ENCODE results near the gene MRPL52. TPM values are rescaled to one million over a fixed set of nuclear protein-coding genes. Genes with fewer than 3 reads are reported as not detected.

MRPL52 gene
- total and polyA plus RNA-seq, 8 donors, result 57.0 to 86.9 (median 72.6) TPM

DNA sequence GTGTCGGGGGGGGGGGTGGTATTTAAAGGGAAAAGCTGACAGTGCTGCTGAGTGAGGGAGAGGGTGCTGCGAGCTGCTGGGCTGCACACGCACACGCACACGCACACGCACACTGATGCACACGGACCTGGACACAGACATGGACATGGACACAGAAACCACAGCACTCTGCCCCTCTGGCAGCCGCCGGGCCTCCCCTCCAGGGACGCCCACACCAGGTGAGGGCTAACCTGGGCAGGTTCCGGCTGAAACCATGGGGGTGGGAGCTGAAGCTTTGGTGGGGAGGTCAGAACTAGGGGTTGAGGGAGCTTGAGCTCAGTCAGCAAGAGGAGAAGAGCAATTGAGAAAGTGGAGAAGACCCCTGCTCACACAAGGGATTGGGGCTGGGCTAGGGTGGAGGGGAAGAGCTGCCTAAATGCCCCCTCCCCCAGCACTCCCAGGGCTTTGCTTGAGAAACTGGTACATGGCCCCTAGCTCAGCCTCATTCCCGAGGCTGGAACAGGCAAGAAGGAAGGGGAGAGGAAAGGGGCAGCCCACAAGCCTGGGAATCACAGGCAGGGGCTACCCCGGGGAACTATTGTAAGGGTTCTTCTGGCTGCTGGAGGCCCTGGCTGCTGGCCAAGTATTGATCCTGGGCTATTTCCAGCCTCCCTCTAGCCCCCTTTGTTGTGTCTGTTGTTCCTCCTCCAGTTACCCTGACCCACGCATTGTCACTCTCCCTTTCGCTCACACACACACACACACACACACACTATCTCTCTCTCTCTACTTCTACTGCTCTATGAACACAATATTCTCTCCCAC lies 53.7 kb downstream of the MRPL52 start, which contains the start of gene REM2:
Gene REM2, plus strand, starts transcription at position 50 of the 804 bp plus-strand sequence. Its CDS starts 66 bp downstream, at position 116.
- Histone ChIP-seq H3K27ac (no peak within 1 kb of the TSS), H3K4me1 (peaks cover 0 to 15% of the 10 kb centered on the region in 2 donors), H3K27me3 (peaks cover 0 to 27% of the 10 kb centered on the region in 2 donors), H3K36me3 (peaks cover 0 to 15% of the 10 kb centered on the region in 2 donors), H3K9me3 (no peaks in the 10 kb centered on the region), H3K4me3 (no peak within 1 kb of the TSS)
- TF ChIP-seq, protein P1, sequence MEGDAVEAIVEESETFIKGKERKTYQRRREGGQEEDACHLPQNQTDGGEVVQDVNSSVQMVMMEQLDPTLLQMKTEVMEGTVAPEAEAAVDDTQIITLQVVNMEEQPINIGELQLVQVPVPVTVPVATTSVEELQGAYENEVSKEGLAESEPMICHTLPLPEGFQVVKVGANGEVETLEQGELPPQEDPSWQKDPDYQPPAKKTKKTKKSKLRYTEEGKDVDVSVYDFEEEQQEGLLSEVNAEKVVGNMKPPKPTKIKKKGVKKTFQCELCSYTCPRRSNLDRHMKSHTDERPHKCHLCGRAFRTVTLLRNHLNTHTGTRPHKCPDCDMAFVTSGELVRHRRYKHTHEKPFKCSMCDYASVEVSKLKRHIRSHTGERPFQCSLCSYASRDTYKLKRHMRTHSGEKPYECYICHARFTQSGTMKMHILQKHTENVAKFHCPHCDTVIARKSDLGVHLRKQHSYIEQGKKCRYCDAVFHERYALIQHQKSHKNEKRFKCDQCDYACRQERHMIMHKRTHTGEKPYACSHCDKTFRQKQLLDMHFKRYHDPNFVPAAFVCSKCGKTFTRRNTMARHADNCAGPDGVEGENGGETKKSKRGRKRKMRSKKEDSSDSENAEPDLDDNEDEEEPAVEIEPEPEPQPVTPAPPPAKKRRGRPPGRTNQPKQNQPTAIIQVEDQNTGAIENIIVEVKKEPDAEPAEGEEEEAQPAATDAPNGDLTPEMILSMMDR (IDR thresholded peaks at IDR 0.05), result no peak
- no peak for ATAC-seq
- no peak for DNase-seq
- intact Hi-C loops (cut with DNase I), result no loop called here

DNA sequence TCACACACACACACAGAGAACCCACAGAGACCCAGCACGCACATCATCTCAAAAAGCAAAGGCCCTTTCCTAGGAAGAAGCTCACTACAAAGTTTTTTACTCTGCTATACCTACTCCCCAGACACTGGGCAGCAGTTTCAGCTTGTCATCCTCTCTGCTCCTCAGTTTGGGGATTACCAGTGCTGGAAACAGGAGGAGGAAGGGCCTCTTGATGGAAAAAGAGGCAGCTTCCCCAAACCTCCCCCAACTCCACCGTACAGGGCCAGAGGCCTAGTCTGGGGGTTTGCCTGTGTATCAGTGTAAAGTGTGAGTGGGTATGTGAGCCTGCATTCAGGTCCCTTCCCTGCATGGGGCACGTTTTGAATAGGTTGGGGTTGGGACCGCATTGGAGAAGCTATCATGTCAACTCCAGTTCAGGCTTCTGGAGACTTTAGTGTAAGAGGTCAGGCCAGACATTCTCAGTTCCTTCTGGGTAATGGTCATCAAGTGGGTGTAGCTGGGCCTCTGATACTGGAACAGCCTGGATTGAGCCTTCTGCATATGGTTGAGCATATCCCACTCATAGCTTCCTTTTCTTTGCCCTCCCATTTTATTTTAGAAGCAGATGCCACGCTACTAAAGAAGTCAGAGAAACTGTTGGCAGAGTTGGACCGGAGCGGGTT lies 54.5 kb downstream of the MRPL52 start:
- no peak overlapping the region for H3K4me3 ChIP-seq
- DNase-seq (no peak), ATAC-seq (no peak)
- no peaks in the 10 kb centered on the region for H3K9me3 ChIP-seq
- TF ChIP-seq, protein P1 (IDR thresholded peaks at IDR 0.05), result no peak
- intact Hi-C loops (cut with DNase I), result no loop called here
- peaks cover 0 to 6% of the 10 kb centered on the region in 2 donors for H3K36me3 ChIP-seq
- H3K27me3 ChIP-seq, result peaks cover 0 to 27% of the 10 kb centered on the region in 2 donors
- H3K4me1 ChIP-seq, result peaks cover 0 to 15% of the 10 kb centered on the region in 2 donors
- no peak overlapping the region for H3K27ac ChIP-seq

Other genes with a start within 250 kb of the MRPL52 start
- gene DAD1, start 240.7 kb upstream of the MRPL52 start, total RNA-seq, result 100 to 1,000 TPM; 220 to 251 TPM
- 100 to 1,000 TPM; 192 to 218 (median 199) TPM for gene DAD1, start 240.7 kb upstream of the MRPL52 start, polyA plus RNA-seq (ENCODE audit: insufficient read length in 6 of 6)
- 10 to 100 TPM; 33.6 to 51.0 TPM for gene ABHD4, start 231.6 kb upstream of the MRPL52 start, total RNA-seq
- 10 to 100 TPM; 32.4 to 41.3 (median 37.3) TPM for gene ABHD4, start 231.6 kb upstream of the MRPL52 start, polyA plus RNA-seq (ENCODE audit: insufficient read length in 6 of 6)
- gene OR6J1, start 185.5 kb upstream of the MRPL52 start, total RNA-seq, result not detected
- under 1 TPM; 0.23 to 0.45 (median 0.34) TPM for gene OR6J1, start 185.5 kb upstream of the MRPL52 start, polyA plus RNA-seq (ENCODE audit: insufficient read length in 6 of 6)
- gene OXA1L, start 63.2 kb upstream of the MRPL52 start, total RNA-seq, result 10 to 100 TPM; 92.5 to 95.6 TPM
- 100 to 1,000 TPM; 134 to 153 (median 146) TPM for gene OXA1L, start 63.2 kb upstream of the MRPL52 start, polyA plus RNA-seq (ENCODE audit: insufficient read length in 6 of 6)
- gene SLC7A7, start 14.5 kb upstream of the MRPL52 start, total RNA-seq, result 10 to 100 TPM; 41.2 to 67.6 TPM
- 10 to 100 TPM in 3 of 6 donors, 1 to 10 TPM in 3; 9.6 to 11.2 (median 9.9) TPM for gene SLC7A7, start 14.5 kb upstream of the MRPL52 start, polyA plus RNA-seq (ENCODE audit: insufficient read length in 6 of 6)
- 100 to 1,000 TPM; 201 to 225 TPM for gene MMP14, start 6.7 kb downstream of the MRPL52 start, total RNA-seq
- 100 to 1,000 TPM; 169 to 211 (median 183) TPM for gene MMP14, start 6.7 kb downstream of the MRPL52 start, polyA plus RNA-seq (ENCODE audit: insufficient read length in 6 of 6)
- 100 to 1,000 TPM; 141 to 147 TPM for gene LRP10, start 41.9 kb downstream of the MRPL52 start, total RNA-seq
- gene LRP10, start 41.9 kb downstream of the MRPL52 start, polyA plus RNA-seq (ENCODE audit: insufficient read length in 6 of 6), result 10 to 100 TPM; 49.3 to 60.4 (median 57.7) TPM
- gene REM2, start 53.3 kb downstream of the MRPL52 start, total RNA-seq, result under 1 TPM; 0.29 to 0.73 TPM
- gene REM2, start 53.3 kb downstream of the MRPL52 start, polyA plus RNA-seq (ENCODE audit: insufficient read length in 6 of 6), result 1 to 10 TPM in 1 of 6 donors, under 1 TPM in 5; 0.56 to 1.3 (median 0.87) TPM
- 10 to 100 TPM; 64.9 to 81.8 TPM for gene RBM23, start 89.3 kb downstream of the MRPL52 start, total RNA-seq
- 100 to 1,000 TPM in 5 of 6 donors, 10 to 100 TPM in 1; 96.3 to 133 (median 115) TPM for gene RBM23, start 89.3 kb downstream of the MRPL52 start, polyA plus RNA-seq (ENCODE audit: insufficient read length in 6 of 6)
- gene PRMT5, start 99.5 kb downstream of the MRPL52 start, total RNA-seq, result 10 to 100 TPM; 48.7 to 73.3 TPM
- 100 to 1,000 TPM; 105 to 143 (median 135) TPM for gene PRMT5, start 99.5 kb downstream of the MRPL52 start, polyA plus RNA-seq (ENCODE audit: insufficient read length in 6 of 6)
- gene HAUS4, start 127.2 kb downstream of the MRPL52 start, total RNA-seq, result 10 to 100 TPM; 47.6 to 51.4 TPM
- 10 to 100 TPM; 60.1 to 82.6 (median 71.2) TPM for gene HAUS4, start 127.2 kb downstream of the MRPL52 start, polyA plus RNA-seq (ENCODE audit: insufficient read length in 6 of 6)
- gene AJUBA, start 152.7 kb downstream of the MRPL52 start, total RNA-seq, result 10 to 100 TPM; 37.9 to 39.5 TPM
- 10 to 100 TPM; 38.2 to 51.9 (median 41.9) TPM for gene AJUBA, start 152.7 kb downstream of the MRPL52 start, polyA plus RNA-seq (ENCODE audit: insufficient read length in 6 of 6)
- gene C14orf93, start 180.3 kb downstream of the MRPL52 start, total RNA-seq, result 1 to 10 TPM; 8.3 TPM
- gene C14orf93, start 180.3 kb downstream of the MRPL52 start, polyA plus RNA-seq (ENCODE audit: insufficient read length in 6 of 6), result 10 to 100 TPM; 21.2 to 24.0 (median 21.6) TPM
- 100 to 1,000 TPM; 114 to 140 TPM for gene PSMB5, start 205.0 kb downstream of the MRPL52 start, total RNA-seq
- 100 to 1,000 TPM; 174 to 199 (median 181) TPM for gene PSMB5, start 205.0 kb downstream of the MRPL52 start, polyA plus RNA-seq (ENCODE audit: insufficient read length in 6 of 6)
- not detected for gene PSMB11, start 212.3 kb downstream of the MRPL52 start, total RNA-seq
- not detected for gene PSMB11, start 212.3 kb downstream of the MRPL52 start, polyA plus RNA-seq (ENCODE audit: insufficient read length in 6 of 6)
- 1 to 10 TPM; 6.1 to 9.2 TPM for gene CDH24, start 227.6 kb downstream of the MRPL52 start, total RNA-seq
- 10 to 100 TPM; 11.0 to 14.8 (median 11.8) TPM for gene CDH24, start 227.6 kb downstream of the MRPL52 start, polyA plus RNA-seq (ENCODE audit: insufficient read length in 6 of 6)